SJSA1 (cell line): Measurements from ENCODE around the gene NACC2. TPM values are rescaled to one million over a fixed set of nuclear protein-coding genes. Genes with fewer than 3 reads are reported as not detected.

Source experiments
- DNase-seq, 2 experiments: peaks; one replicate each; pipeline ENCODE4 v3.0.0-alpha.2; 2015 to 2020; ENCODE audit warnings: low spot score in 2 of 2, low read depth in 1 of 2
- H3K27ac ChIP-seq: fragments of 250-450 bp; sonication (Bioruptor Pico); 2 replicates; pipeline ENCODE4 v1.5.1; 2020; ENCODE audit warnings: mild to moderate bottlenecking, moderate library complexity
- H3K27me3 ChIP-seq: fragments of 250-450 bp; sonication (Bioruptor Pico); replicated peaks from 2 replicates; pipeline ENCODE4 v1.5.1; 2020; ENCODE audit warnings: mild to moderate bottlenecking, moderate library complexity
- H3K36me3 ChIP-seq: fragments of 250-450 bp; sonication (Bioruptor Pico); 2 replicates; pipeline ENCODE4 v1.5.1; 2020; ENCODE audit warnings: mild to moderate bottlenecking
- H3K4me1 ChIP-seq: fragments of 250-450 bp; sonication (Bioruptor Pico); replicated peaks from 2 replicates; pipeline ENCODE4 v1.6.1; 2021; ENCODE audit warnings: mild to moderate bottlenecking
- H3K4me3 ChIP-seq: fragments of 250-450 bp; sonication (Bioruptor Pico); 2 replicates; pipeline ENCODE4 v1.5.1; 2020; ENCODE audit warnings: mild to moderate bottlenecking
- H3K9me3 ChIP-seq: fragments of 250-450 bp; sonication (Bioruptor Pico); replicated peaks from 2 replicates; pipeline ENCODE4 v1.5.1; 2020; ENCODE audit warnings: mild to moderate bottlenecking
- total RNA-seq: library from RNA; depleted of rRNA; stranded (reverse); fragments of >200 nt; shearing (Covaris generic); gene quantifications from 2 replicates; pipeline ENCODE4 v1.2.3, GENCODE V29; 2014

NACC2 gene
- total RNA-seq, 1 experiment from 2014 or later, result 20.2 TPM

DNA sequence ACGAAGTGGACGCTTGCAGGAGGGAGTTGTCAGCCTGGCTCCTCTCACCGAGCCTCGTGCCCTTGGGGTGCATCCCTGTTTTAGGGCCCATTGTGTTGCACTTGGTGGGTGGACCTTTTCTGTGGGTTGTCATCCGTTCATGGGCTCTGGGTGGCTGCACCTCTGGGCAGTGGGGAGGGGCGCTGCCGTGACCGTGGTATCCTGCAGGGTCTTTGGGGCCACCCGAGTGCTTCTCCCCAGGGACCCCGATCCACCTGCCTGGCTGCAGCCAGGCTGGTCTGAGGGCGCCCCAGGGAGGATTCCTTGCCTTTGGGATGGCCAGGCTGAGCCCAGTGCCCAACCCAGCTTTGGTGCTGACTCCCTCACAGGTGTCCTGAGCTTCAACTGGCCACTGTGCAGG lies 92.9 kb downstream of the NACC2 start:
- H3K36me3 ChIP-seq, result no peaks in the 10 kb centered on the region
- no peak overlapping the region for H3K27ac ChIP-seq
- H3K9me3 ChIP-seq, result no peaks in the 10 kb centered on the region
- H3K4me3 ChIP-seq, result no peak overlapping the region
- no peaks in the 10 kb centered on the region for H3K27me3 ChIP-seq
- H3K4me1 ChIP-seq, result 0 out of 2 replicates have a peak, but pooled peaks cover 5% of the 10 kb centered on the region
- no peak for DNase-seq

DNA sequence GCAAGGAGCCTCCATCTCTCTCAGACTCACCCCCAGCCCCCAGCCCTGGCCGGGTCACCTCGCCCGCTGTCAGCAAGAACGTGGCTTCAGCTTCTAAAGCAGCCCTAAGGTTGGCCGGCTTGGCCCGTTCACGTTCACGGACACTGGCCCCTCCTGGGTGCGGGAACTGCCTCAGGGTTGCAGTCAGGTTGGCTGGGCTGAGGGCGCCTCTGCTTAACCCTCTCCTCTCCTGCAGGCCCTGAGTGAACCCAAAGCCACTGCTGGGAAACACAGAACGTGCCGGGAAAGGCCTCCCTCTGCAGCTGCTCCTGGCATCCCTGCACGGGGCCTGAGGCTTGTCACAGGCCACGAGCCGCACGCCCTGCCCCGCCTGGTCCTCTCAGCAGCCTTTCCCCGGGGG lies 93.9 kb downstream of the NACC2 start:
- Histone ChIP-seq H3K4me3 (no peak overlapping the region), H3K27ac (no peak overlapping the region), H3K4me1 (0 out of 2 replicates have a peak, but pooled peaks cover 5% of the 10 kb centered on the region), H3K36me3 (no peaks in the 10 kb centered on the region), H3K9me3 (no peaks in the 10 kb centered on the region), H3K27me3 (no peaks in the 10 kb centered on the region)
- no peak for DNase-seq

DNA sequence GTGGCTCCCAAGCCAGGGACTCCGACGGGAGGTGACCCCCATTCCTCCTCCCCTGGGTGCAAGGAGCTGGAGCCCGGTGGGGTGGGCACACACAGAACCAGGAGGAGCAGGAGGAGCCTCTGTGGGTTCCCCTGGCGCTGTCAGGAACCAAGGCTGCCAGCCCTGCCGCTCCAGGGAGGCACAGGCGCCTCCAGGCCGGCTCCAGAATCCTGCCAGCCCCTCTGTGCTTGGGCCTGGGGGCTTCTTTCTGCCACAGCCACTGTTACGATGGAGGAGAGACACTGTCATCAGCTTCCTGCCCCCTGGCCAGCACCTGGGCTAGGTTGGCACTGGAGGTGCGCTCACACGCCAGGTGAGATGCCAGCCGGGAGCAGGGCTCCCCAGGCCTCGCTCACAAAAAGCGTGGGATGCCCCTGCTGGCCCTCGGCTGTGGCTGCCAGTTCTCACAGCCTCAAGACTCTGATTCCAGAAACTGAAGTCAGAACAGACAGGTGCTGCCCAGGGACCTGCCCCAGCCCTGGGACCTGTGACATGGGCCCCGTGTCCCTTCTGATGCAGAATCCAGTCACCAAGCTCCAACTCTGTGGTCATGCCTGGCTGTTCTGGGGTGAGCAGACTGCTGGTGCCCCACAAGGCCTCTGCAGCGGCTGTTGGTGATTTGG lies 96.5 kb downstream of the NACC2 start:
- Histone ChIP-seq H3K4me3 (no peak overlapping the region), H3K36me3 (no peaks in the 10 kb centered on the region), H3K27me3 (no peaks in the 10 kb centered on the region), H3K27ac (no peak overlapping the region), H3K9me3 (no peaks in the 10 kb centered on the region), H3K4me1 (0 out of 2 replicates have a peak, but pooled peaks cover 2% of the 10 kb centered on the region)
- DNase-seq, result no peak

DNA sequence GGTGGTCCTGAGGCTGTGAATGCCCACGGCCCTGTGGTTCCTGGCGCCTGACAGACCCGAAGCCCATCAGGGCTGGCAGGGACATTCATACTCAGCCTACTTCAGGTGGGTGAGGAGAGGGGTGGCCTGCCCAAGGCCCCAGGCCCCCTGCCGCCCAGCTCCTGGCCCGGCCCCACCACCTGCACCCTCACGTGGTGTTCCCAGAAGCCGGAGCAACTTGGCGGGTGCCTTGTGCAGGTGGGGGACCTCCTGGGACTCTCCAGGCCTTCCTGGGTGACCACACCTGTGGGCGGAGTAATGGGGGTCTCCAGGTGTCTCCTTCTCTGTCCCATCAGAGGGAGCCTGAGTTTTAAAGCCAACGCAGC lies 97.1 kb downstream of the NACC2 start:
- Histone ChIP-seq H3K4me1 (peaks cover 5% of the 10 kb centered on the region), H3K27ac (no peak overlapping the region), H3K9me3 (no peaks in the 10 kb centered on the region), H3K4me3 (no peak overlapping the region), H3K27me3 (no peaks in the 10 kb centered on the region), H3K36me3 (no peaks in the 10 kb centered on the region)
- DNase-seq, result no peak

DNA sequence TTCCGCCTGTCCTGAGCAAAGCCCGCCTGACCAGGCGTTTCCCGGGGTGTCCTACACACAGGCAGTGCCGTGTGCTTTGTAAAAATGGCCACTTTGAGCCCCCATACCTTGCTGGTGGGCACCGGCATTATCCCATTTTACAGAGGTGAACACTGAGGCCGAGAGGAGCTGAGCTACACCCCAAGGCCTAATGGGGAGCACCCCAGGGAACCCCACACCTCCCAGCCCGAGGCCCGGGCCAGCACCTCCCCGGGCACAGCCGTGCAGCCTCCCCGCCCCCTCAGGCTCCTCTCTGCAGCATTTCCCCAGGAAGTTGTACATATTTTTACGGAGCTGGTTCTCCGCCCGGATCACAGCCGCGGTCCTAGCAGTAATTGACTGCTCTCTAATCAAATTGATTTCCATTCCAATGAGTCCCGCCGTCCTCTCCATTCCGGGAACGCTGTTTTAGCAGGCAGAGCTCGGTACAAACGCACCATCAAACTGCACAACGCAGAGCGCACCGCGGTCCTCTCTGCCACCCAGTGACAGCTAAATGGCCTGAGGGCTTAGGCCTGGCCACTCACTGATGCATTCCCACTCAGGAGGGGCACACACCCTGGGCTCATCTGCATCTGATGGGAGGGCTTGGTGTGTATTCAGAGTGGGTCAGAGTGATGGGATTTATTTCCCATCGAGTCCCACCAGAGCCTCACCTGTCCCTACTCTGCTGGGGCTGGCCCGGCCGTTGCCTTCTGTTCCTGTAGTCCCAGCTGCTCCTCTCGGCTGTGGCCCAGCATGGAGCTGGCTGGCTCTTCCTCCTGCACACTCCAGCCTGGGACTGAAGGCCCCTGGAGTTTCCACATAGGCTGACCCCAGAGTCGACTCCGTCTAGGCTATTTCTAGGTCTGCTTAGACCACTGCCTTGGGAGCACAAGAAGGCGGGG lies 97.7 kb downstream of the NACC2 start:
- no peak for DNase-seq
- Histone ChIP-seq H3K4me3 (no peak overlapping the region), H3K27me3 (no peaks in the 10 kb centered on the region), H3K9me3 (no peaks in the 10 kb centered on the region), H3K27ac (no peak overlapping the region), H3K36me3 (no peaks in the 10 kb centered on the region), H3K4me1 (peaks cover 12% of the 10 kb centered on the region)

DNA sequence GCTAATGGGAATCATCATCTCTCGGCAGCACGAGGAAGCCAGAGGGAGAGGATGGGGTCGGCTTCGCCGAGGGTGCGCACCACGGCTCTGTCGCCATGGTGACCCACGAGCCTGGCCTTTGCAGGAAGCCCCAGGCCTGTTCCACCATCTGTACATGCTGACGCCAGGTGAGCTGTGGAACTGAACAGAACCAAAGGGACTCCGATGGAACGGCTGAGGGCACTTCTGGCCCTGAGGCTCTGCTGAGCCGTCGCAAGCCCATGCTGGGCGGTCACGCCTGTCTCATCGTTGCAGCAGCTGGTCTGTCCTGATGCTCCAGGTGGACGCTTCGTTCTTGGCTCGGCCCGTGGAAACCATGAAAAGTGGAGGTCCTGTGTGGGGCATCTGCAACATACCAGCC lies 99.3 kb downstream of the NACC2 start:
- Histone ChIP-seq H3K4me3 (no peak overlapping the region), H3K27ac (no peak overlapping the region), H3K27me3 (no peaks in the 10 kb centered on the region), H3K9me3 (no peaks in the 10 kb centered on the region), H3K36me3 (no peaks in the 10 kb centered on the region), H3K4me1 (peaks cover 15% of the 10 kb centered on the region)
- DNase-seq, result no peak

DNA sequence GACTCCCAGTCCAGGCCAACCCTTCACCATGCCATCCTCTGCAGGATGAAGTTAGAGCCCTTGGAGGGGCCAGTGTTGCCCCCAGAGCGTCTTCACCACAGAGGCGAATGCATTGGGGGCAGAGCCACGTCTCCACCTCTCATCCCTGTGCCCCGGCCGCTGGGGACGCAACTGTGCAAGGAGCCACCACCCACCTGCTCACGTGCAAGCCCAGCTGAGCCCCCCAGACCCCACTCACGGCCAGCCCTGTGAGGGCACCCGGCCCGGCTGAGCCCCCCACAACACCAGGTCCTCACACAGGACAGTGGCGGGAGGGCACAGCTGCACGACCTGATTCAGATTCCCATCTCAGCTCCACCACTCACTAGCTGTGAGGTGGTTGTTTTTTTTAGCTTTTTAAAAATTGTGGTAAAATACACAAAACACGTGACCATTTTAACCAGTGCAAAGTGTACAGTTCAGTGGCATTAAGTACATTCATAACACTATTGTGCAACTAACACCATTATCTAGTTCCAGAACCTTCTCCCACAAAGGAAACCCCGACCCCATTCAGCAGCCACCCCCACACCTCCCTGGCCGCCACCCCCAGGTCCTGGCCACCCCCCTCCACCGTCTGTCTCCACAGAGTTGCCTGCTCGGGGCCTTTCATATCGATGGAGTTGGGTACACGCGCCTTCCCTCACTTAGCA lies 100.4 kb downstream of the NACC2 start:
- Histone ChIP-seq H3K27me3 (no peaks in the 10 kb centered on the region), H3K9me3 (no peaks in the 10 kb centered on the region), H3K36me3 (no peaks in the 10 kb centered on the region), H3K4me1 (peaks cover 15% of the 10 kb centered on the region), H3K27ac (no peak overlapping the region), H3K4me3 (no peak overlapping the region)
- DNase-seq, result no peak

DNA sequence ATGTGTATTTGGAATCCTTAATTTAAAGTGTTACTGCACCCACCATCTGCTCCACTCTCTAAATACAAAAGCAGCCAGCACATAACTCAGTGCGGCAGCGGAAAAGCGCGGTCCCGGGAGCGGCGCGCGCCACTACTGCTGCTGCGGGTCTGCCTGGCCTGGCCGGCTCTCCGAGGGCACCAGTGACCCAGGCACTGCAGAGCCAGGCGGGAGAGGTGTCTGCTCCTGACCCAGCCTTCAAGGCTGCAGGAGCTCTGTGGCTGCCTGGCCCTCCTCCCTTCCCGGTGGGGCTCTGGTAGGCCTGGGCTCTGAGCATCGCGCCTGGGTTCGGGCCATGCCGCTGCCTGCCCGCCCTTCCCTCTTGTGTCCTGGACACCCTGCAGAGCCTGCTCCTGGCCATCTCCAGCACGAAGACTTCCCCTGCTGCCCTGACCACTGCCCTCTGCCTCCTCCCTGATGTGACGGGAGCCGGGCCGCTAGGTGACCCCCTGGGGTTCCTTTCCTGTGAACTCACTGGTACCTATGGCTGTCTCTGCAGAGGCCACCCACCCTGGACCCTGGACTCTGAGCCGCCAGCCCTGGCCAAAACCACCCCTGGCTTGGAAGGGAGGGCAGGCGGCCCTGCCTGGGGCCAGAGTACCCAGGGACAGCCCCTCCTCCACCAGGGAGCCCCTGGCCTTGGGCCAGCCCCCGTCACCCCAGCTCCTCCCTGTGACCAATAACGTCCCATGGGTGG lies 101.2 kb downstream of the NACC2 start:
- Histone ChIP-seq H3K4me1 (peaks cover 15% of the 10 kb centered on the region), H3K9me3 (no peaks in the 10 kb centered on the region)

DNA sequence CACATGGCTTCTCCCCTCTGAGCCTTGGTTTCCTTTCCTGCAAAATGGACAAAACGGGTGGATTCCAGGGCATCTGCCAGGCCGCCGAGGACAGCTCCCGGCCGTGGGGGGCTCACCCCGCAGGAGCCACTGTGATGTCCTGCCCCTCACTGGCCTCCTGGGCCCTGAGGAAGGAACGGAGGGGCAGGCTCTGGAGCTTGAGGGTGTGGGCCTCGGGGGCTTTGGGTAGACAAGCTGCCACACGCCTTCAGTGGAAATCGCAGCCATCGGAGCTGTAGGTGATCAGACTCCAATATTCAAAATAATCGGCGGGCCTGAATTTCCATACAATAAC lies 101.7 kb downstream of the NACC2 start:
- H3K9me3 ChIP-seq, result no peaks in the 10 kb centered on the region
- peak overlapping the region; percentile 71 for H3K27ac ChIP-seq
- no peaks in the 10 kb centered on the region for H3K36me3 ChIP-seq
- H3K4me1 ChIP-seq, result peaks cover 15% of the 10 kb centered on the region
- no peak for DNase-seq
- H3K27me3 ChIP-seq, result no peaks in the 10 kb centered on the region
- H3K4me3 ChIP-seq, result no peak overlapping the region

More for the DNA sequence above, 101.2 kb downstream of the NACC2 start:
- H3K27ac ChIP-seq, result no peak overlapping the region
- no peak for DNase-seq
- H3K27me3 ChIP-seq, result no peaks in the 10 kb centered on the region
- no peaks in the 10 kb centered on the region for H3K36me3 ChIP-seq
- no peak overlapping the region for H3K4me3 ChIP-seq

DNA sequence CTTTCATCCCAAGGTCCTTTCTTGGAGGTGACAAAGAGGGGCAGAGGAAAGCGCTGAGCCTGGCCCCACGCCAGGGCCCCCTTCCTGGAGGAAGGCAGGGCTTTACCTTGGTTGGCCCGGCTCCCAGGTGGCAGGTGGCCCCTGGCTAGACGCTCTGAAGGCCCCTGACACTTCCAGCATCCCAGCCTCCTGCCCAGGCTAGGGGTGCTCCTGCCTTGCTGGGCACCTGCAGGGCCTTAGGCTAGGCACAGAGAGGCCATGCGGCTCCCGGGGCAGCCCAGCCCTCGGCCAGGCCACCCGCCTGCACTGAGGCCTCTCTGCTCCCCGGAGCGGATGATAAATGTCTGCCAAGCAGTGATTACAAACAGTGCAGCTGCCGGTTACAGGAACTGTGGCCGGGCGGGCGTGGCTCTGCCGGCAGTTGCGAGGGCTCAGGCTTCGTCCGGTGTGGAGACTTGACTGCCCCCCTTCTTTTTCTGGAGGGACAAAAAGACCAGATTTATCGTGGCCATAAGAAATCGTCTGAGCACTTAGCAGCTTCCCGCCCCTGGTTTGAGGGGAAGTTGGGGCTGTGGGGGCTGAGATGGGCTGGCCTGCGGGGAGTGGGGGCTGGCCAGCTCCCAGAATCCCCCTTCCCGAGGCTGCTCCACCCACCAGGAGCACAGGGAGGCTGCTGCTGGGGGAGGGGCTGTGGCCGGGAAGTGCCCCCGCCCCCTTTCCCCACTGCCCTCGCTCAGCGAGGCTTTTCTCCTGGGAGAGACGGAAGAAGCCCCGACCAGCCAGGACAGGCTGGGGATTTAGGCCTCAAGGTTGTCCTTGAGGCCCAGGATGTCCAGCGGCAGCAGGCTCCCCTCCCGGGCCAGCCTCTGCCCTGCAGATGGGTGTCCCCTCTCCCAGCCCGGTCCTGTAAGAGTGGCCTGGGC lies 102.3 kb downstream of the NACC2 start:
- Histone ChIP-seq H3K27me3 (no peaks in the 10 kb centered on the region), H3K36me3 (no peaks in the 10 kb centered on the region), H3K9me3 (no peaks in the 10 kb centered on the region), H3K4me3 (peak overlapping the region; percentile 22), H3K4me1 (peaks cover 15% of the 10 kb centered on the region), H3K27ac (peak overlapping the region; percentile 71)
- peak; percentile 79 to 81 for DNase-seq

DNA sequence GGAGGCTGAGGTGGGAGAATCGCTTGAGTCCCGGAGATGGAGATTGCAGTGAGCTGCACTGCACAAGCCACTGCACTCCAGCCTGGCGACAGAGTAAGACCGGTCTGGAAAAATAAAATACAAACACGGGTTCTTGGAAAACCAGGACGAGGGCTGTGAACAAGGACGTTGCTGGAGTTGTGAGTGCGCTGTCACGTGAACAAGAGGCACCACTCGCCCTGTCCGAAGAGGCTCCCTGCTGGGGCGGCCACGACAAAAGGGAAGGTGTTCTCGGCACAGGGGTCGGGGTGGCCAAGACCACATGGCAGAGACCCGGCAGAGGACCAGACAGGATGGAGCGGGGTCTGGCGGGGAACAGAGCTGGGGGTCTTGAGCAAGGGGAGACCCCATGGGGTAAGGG lies 103.3 kb downstream of the NACC2 start:
- H3K27ac ChIP-seq, result no peak overlapping the region
- H3K4me3 ChIP-seq, result no peak overlapping the region
- H3K4me1 ChIP-seq, result peaks cover 15% of the 10 kb centered on the region
- H3K36me3 ChIP-seq, result no peaks in the 10 kb centered on the region
- DNase-seq, result no peak
- H3K9me3 ChIP-seq, result no peaks in the 10 kb centered on the region
- no peaks in the 10 kb centered on the region for H3K27me3 ChIP-seq

DNA sequence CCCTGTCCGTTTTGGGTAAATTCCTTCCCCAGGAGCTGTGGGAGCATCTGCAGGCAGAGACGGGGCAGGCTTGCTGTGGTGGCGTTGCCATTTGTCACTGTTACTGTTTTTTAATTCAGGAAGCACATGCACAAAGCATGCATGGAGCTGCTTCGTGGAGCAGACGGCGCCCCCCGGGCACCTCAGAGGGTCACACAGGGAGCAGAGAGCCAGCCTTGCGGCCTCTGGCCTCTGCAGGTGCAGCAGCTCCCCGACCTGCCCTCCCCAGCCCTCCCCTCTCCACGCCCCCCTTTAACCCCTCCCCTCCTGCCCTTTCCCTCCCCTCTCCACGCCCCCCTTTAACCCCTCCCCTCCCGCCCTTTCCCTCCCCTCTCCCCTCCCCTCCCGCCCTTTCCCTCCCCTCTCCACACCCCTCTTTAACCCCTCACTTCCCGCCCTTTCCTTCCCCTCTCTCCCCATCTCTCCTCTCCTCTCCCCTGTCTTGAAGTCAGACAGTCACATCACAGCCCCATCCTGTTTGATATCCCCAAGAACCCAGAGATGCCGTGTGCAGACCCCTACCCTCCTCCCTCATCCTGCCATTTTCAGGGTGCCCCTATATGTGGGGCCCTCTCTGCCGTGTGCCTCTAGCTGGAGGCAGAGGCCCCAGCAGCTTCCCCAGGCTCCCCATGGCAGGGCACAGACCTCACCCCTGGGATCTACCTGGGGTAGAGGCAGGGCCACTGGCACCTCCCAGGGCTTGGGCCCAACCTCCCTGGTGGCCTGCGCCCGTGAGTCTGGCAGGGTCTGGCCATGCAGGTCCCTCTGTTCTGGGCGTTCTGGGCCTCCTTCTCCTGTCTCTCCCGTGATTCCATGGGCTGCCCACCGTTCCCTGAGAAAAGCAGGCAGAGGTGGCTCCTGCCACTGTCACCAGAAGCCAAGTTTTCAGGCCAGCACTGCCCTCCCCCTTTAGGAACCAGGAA lies 104.3 kb downstream of the NACC2 start:
- DNase-seq, result peak in 1 of 2 experiments; percentile 72
- Histone ChIP-seq H3K4me1 (peaks cover 15% of the 10 kb centered on the region), H3K27ac (no peak overlapping the region)

More for the DNA sequence above, 104.3 kb downstream of the NACC2 start:
- Histone ChIP-seq H3K36me3 (no peaks in the 10 kb centered on the region), H3K9me3 (no peaks in the 10 kb centered on the region), H3K4me3 (no peak overlapping the region), H3K27me3 (no peaks in the 10 kb centered on the region)
